GM21360 (cell line): ENCODE data around the gene SLC27A2.

ENCODE experiments used
- ATAC-seq: cut with Tn5 transposase; IDR thresholded peaks from one replicate; pipeline ENCODE4 v1.9.1; 2021; ENCODE audit warnings: mild to moderate bottlenecking, moderate library complexity; ENCODE audit not compliant: unreplicated experiment

SLC27A2 gene

GRCh38 chr15:50190166-50190570 lies 8.2 kb downstream of the SLC27A2 start:
- ATAC-seq, result no peak

DNA sequence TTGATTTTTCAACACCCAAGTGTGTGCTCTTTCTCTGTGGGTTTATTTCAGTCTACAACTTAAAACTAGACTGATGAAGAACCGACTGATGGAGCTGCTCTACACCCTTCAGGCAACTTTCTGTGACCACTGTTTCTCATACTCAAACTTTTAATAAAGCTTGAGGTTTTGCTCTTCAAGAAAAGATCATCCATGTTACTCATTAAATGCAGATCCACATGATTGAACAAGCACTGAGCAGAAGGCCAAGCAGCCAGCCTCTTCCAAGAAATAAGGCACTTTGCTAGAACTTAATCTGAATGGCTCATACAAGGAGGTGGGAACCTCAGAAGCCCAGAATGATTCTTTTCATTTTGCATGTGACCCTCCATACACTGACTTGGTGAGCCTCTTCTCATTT lies 8.7 kb downstream of the SLC27A2 start:
- no peak for ATAC-seq

DNA sequence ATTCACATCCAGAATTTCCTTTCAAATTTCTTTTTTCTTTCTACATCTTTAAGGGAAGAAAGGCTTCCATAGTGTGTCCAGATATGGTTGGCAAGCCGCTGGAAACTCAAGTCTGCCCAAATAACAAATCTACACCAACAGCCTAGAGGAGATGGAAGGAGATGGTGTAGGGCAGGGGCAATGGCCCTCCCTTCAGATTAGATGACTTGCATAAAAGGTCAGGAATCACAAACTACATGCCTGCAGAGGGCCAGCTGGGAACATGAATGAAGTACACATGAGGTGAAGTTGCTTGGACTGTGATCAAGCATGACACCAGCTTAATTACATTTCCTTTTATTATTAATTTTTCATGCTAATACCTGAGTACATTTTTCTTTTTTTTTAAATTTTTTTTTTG lies 10.2 kb downstream of the SLC27A2 start:
- no peak for ATAC-seq

DNA sequence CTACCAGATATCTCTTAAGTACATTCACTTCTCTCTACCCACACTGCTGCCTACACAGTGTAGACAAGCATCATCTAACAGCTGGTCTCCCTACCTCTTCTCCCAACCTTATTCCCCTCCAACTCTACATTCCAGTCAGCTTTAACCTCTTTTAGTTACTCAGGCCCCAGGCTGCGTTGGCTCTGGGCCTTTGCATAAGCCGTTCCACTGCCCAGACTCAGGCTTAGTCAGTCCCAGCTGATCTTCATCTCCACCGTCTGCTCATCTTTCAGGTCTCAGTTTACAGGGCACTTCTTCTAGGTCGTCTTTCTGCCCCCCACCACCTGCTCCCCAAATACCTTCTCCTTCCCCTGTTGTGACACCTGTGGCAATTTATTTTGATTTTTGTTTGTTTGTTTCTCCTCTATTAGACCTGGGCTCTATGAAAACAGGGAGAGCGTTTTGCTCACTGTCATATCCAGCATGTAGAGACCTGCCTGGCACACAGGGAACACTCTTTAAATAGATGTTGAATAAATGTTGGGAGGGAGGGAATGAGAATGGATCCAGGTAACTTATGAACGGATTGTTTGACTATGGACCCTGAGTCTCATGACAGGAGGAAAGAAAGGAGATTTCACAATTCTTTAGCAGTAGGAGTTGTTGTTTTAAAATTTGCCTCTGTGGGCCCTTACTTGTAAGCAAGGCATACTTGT lies 11.1 kb downstream of the SLC27A2 start:
- no peak for ATAC-seq

GRCh38 chr15:50202003-50202402 lies 20.0 kb downstream of the SLC27A2 start:
- ATAC-seq, result no peak

DNA sequence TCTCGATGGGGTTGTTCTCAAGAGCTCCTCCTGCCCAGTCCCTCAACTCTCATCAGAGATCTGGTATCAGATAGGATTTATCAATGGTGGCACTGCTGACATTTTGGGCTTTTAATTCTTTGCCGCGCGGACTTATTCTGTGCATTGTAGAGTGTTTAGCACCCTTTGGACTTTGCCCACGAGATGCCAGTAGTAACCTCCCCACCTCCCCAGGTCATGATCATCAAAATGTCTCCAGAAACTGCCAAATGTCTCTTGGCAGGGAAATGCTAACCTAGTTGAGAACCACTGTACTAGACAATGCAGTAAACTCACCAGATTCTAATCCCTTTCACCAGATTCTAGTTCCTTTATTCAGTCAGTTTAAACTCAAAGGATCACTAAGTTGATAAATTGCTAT lies 24.0 kb downstream of the SLC27A2 start:
- no peak for ATAC-seq

DNA sequence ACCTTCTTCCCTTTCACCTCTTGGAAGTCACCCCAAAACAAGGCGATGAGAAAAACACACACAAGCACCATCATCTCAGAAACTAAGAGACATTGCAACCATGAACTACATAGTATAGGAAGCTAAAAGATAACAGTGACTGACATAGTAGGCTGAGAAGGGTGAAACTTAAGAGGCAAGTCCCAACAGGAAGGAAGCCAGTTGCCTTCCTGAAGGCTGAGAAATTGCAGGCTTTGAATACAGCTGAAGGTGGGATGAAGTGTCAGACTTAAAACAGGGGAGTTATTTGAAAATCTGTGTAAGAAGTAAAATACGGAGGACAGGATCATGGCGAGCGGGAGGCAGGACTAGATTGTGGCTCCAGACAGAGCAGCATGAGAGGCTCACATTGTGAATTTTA lies 27.8 kb downstream of the SLC27A2 start:
- ATAC-seq, result no peak

GRCh38 chr15:50210462-50211157 lies 28.6 kb downstream of the SLC27A2 start:
- no peak for ATAC-seq

GRCh38 chr15:50218291-50218690 lies 36.3 kb downstream of the SLC27A2 start:
- ATAC-seq, result no peak

DNA sequence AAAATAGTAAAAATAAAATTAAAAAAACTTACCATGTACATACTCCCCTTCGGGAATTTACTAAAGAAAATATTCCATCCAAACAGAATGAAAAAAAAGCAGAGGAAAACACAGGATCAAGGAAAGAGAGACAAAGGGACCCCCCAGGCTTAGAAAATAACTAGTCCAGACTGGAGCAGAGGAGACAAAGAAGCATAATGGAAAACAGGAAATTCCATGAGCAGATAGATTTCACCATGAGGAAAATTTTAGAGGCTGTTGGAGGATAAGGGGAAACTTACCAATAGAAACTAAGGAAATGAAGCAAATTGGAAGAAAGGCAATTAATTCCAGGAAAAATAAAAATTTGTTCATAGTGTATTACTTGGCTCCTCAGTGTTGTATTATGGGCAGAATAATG lies 36.7 kb downstream of the SLC27A2 start:
- ATAC-seq, result no peak

GRCh38 chr15:50219820-50220219 lies 37.8 kb downstream of the SLC27A2 start:
- no peak for ATAC-seq

- no peak for ATAC-seq
Observed at GRCh38 chr15:50222181-50222580, 40.2 kb downstream of the SLC27A2 start.

GRCh38 chr15:50224606-50225005 lies 42.6 kb downstream of the SLC27A2 start:
- ATAC-seq, result no peak

GRCh38 chr15:50225057-50225456 lies 43.1 kb downstream of the SLC27A2 start:
- no peak for ATAC-seq

DNA sequence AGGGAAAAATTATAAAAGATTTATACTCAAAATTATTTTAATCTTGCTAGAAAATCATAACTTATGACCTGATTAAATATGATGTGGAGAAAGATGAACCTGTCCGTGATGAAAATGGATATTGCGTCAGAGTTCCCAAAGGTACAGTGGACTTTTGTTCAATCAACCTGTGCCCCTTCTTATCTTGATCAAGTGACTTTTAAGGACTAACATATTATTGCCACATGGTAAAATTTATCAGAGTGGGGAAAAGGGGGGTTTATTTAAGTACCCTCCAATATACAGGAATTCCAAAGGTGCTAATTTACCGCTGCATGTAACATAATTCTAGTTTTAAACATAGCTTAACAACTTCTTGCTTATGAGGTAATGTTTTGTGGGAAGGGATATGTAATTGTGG lies 43.9 kb downstream of the SLC27A2 start:
- no peak for ATAC-seq

DNA sequence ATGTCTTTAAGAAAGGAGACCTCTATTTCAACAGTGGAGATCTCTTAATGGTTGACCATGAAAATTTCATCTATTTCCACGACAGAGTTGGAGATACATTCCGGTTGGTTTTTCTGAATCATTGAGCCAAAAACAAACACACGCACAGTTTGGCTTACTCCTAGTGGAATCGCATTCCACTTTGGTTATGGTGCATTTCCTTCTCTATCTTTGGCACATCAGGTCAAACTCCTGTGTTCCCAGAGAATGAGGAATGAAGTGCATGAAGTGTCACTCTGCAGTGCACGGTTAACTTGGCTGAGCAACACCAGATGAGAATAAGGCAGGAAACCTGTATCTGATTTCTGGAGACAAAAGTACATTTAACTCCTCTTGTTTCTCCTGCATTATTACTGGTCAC lies 45.1 kb downstream of the SLC27A2 start:
- ATAC-seq, result no peak

DNA sequence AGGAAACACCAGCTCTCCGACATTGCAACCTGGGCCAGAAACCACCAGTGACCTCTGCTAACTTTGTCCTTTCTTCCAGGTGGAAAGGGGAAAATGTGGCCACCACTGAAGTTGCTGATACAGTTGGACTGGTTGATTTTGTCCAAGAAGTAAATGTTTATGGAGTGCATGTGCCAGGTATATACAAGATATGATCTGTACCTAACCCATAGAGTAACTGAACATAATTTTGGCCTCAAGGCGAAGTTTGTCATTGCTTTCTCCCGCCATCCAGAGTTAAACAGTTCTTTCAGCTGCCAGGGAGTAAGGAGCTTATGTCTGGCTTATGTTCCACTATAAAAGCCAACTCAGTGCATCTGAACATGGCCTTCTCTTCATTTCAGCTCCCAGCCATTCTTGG lies 46.9 kb downstream of the SLC27A2 start:
- no peak for ATAC-seq

DNA sequence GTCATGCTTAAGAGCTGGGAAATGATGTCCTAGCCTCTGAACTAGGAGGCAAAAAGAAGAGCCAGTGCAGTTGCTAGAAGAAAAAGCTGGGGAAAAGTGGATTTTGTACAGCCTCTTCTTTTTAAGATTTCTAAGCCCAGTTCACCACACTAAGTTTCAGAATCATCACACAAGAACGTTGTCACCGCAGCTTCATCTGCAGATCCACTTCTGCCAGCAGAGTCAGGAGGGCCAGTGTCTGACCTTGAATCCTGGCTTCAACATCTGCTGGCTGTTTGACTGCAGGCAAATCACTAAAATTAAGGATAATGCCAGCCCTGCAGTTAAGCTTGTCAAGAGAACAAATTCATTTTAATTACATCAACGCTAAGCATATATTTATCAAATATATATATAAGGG lies 47.3 kb downstream of the SLC27A2 start:
- no peak for ATAC-seq

DNA sequence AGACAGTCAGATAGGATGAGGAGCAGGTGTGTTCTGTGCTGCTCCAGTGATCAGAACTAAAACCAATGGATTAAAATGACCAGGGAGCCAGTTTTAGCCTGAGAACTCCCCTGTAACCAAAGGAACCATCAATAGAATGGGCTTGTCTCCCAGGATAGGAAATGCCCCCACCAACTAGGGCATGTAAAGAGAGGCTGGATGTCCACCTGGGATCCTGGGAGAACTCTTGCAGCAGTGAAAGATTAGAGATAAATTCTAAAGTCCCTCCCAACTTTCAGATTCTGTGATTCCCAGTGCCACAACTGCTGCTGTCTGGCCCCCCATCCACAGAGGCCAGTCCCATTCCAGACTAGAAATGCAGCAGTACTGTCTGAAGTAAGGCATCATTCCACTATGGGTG lies 49.8 kb downstream of the SLC27A2 start:
- no peak for ATAC-seq

GRCh38 chr15:50232791-50233190 lies 50.8 kb downstream of the SLC27A2 start:
- no peak for ATAC-seq

GRCh38 chr15:50233192-50233736 lies 51.3 kb downstream of the SLC27A2 start:
- no peak for ATAC-seq

DNA sequence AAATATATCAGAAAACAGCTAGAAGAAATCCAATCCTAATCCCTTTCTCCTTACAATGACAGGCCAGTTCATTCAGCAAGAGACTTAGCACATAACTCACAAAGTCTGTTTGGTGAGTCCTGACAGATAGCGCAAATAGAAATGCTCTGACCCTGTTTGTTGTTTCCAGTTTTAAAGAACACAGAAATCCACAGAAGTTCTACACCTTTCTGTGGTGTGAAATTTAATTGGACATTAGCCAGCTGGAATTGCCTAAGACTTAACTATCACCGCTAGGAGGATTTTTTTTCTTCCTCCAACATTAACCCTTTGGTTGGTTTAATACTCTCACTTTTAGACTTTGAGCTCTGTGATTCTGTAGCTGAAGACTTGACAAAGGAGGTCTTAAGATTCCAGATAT lies 52.8 kb downstream of the SLC27A2 start:
- ATAC-seq, result no peak
